HG02938 (cell line): ENCODE measurements around the gene SLC4A2.
"Not testable (repeated sequence)": the region's sequence is repeated elsewhere in the genome, so short reads cannot be mapped to it uniquely, and the experiment has no call there.

Experiments
- ATAC-seq: cut with Tn5 transposase; IDR thresholded peaks from one replicate; pipeline ENCODE4 v1.9.1; 2021; ENCODE audit warnings: mild to moderate bottlenecking, moderate library complexity; ENCODE audit not compliant: unreplicated experiment

Gene SLC4A2

DNA sequence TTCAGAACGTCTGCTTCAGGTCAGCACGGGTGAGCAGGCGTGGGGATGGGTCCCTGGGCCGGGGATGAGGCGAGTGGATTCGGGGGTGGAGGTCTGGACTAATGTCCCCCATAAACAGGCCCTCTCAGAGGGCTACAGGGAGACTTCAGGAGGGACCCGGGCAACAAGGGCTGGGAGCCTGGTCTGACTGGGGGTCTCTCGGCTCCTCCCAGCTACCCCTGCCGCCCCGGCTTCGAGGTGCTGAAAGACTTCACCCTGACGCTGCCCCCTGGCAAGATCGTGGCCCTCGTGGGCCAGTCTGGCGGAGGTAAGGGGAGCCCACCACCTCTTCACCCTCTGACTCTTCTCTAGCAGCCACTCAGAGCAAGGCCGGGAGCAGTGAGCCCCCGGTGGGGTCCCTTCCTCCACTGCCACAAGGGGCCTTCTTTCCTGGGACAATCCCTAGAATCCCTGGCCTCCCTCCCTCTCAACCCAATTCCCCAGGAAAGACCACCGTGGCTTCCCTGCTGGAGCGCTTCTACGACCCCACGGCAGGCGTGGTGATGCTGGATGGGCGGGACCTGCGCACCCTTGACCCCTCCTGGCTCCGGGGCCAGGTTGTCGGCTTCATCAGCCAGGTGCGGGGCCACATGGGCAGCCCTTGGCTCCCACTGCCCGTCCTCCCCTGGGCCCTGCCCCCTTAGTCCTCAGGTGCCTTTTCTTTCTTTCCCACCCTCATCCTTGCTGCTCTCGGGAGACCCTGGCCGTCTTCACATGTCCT lies 18.6 kb upstream of the SLC4A2 start:
- ATAC-seq: no peak

DNA sequence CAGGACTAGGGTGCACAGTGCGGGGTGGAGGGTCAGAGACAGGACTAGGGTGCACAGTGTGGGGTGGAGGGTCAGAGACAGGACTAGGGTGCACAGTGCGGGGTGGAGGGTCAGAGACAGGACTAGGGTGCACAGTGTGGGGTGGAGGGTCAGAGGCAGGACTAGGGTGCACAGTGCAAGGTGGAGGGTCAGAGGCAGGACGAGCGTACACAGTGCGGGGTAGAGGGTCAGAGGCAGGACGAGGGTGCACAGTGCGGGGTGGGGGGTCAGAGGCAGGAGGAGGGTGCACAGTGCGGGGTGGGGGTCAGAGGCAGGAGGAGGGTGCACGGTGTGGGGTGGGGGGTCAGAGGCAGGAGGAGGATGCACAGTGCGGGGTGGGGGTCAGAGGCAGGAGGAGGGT lies 15.9 kb upstream of the SLC4A2 start:
- not testable (repeated sequence) for ATAC-seq

DNA sequence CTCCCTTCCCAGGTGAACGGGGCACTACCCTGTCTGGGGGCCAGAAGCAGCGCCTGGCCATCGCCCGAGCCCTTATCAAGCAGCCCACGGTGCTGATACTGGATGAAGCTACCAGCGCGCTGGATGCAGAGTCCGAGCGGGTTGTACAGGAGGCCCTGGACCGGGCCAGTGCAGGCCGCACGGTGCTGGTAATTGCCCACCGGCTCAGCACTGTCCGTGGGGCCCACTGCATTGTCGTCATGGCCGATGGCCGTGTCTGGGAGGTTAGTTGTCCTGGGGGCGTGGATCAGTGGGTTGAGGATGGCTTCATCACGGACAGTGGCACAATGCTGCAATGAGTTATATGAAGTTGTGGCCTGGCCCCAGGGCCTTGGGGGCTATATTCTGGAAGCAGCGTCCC lies 15.4 kb upstream of the SLC4A2 start:
- ATAC-seq: no peak

DNA sequence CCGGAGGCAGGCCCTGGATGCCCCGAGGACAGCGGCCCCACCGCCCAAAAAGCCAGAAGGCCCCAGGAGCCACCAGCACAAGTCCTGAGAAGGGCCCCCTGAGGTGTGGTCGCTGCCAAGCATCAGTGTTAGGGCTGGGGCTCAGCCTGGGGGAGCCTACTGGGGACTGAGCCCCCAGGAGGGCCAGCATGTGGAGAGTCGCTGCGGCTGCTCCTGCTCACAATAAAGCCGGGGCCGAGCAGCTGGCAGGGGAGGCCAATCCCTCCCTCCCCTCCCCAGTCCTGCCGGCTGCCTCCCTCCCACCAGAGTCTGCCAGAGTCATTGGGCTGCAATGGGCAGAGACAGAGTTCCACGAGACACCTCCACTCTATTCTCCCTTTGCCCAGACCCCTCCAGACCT lies 14.1 kb upstream of the SLC4A2 start:
- no peak for ATAC-seq

DNA sequence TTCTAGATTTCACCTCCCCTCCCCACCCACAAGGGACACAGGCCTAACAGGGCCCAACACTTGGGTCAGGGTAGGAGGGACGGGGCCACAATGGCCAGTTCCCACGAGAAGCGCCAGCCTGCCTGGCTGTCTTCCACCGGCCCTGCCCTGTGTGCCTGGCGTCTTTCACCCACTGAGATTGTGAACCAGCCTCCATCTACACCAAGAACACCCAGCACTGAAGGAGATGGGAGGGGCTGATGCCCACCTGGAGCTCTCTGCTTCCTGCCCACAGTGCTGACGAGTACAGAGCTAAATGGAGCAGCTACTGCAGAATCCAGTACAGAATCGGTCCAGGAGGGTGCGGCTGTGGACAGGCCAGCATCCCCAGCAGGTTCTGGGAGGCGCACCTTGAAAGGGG lies 13.4 kb upstream of the SLC4A2 start:
- no peak for ATAC-seq

DNA sequence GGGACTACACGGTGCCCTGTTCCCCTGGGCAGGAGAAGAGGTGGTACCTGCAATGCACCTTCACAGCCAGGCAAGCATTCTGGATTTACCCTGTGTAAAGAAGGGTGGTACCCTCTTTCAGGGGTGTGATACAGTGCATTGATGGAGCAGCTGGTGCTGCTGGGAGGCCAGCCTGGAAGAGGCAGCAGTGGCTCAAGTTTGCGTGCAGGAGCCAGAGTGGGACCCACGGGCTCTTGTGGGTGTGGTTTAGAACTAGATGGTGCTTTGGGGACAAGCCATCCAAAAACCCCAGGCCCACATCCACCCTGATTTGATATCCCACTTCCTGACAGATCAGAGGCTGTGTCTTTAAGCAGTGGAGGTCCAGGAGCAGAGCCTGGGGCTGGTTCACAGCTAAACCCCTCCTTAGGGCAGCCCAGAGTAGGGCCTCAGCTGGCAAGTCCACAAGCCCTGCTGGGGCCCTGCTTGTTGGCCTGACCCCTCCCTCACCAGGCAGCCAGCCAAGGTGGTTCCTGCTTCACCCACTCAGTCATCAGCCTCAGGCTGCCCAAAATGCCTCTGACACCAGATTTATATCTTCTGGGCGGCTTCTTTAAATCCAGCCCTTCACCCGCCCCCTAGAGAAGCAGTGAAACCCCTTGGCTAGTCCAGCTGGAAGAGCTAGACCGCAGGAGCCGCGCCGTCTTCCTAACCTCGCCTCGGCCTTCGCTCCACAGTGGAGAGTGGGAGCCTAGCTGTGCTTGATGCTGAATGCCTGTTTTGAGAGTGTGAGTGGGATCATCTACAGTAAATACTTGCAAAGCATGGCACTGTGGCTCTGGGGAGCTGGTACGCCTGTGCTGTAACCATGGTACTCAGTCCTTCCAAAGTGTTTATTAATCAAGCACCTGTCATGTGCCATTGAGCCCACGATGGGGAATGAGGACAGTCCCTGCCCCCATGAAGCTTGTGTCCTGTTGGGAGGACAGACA lies 12.5 kb upstream of the SLC4A2 start:
- no peak for ATAC-seq

DNA sequence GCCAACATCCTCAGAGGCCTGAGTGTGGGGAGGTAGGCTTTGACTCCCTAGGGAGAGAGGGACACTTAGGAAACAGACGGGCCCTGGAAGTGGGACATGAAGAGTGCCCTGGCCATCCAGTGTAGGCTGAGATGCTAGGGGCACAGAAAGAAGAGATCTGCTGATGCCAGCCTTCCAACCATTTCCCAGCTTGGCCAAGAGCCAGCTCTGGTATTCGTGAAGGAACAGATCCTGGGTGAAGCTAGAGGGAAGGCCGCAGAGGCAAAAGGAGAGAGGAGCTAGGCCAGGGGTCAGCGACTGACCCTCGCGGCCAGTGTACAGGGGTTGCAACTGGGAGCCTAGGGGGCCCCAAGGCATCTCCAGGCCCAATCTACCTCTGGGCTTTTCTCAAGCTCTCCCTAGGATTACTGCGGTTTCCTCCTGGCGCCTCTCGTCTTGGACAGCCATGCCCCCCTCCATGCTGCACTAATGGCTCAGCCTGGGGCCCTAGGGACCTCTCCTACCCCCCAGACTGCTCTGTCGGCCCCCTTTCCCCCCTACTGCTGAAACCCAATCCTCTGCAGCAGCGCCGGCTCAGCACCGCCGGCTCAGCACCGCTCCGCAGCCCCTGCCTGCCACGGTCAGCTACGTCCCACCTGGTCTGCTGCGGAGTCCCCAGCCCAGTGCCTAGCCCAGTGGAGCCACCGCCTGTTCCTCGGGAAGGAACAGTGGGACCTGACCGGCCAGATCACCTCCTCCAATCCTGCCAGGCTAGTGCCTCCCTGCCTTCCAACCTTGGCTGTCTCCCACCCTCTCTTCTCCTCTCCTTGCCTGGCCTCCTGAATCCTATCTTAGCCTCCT lies 11.2 kb upstream of the SLC4A2 start, which contains the start of gene ASIC3:
Gene ASIC3, plus strand, starts transcription at position 556 of the 840 bp plus-strand sequence. CDS start 355 bp downstream, outside the sequence.
- ATAC-seq: no peak

DNA sequence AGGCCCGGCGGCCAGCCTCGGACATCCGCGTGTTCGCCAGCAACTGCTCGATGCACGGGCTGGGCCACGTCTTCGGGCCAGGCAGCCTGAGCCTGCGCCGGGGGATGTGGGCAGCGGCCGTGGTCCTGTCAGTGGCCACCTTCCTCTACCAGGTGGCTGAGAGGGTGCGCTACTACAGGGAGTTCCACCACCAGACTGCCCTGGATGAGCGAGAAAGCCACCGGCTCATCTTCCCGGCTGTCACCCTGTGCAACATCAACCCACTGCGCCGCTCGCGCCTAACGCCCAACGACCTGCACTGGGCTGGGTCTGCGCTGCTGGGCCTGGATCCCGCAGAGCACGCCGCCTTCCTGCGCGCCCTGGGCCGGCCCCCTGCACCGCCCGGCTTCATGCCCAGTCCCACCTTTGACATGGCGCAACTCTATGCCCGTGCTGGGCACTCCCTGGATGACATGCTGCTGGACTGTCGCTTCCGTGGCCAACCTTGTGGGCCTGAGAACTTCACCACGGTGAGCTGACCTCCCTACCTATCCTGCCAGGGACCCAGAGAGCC lies 10.4 kb upstream of the SLC4A2 start:
- no peak for ATAC-seq

DNA sequence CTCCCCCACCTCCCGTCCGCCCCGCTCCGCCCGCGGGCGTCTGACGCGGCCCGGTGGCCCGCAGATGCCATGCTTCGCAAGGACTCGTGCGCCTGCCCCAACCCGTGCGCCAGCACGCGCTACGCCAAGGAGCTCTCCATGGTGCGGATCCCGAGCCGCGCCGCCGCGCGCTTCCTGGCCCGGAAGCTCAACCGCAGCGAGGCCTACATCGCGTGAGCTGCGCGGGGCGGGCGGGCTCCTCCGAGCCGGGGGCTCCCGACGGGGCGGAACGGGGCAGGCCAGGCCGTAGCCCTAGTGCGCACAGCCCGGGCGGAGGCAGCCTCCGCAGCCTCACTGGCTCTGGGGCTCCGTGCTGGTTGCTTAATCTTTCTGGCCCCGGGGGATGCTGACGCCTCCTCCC lies 8.3 kb upstream of the SLC4A2 start:
- ATAC-seq: no peak

DNA sequence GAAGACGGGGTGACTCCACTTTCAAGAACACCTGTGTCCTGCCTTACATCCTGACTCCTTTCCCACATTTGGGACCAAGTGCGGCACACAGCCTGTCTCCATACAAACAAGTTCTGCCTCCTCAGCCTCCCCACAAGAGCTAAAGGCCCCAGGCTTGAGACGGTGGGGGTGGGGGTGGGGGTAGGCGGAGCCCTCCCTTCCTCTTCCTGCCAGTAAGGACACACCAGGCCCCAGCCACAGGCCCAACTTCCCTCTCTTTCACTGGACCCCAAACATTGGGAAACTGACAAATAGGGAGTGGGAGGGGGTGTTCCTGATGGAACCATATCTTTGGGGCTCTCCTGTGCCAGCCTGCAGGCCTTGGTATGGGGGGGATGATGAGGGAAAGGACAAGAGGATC lies 6.3 kb upstream of the SLC4A2 start:
- ATAC-seq: no peak

DNA sequence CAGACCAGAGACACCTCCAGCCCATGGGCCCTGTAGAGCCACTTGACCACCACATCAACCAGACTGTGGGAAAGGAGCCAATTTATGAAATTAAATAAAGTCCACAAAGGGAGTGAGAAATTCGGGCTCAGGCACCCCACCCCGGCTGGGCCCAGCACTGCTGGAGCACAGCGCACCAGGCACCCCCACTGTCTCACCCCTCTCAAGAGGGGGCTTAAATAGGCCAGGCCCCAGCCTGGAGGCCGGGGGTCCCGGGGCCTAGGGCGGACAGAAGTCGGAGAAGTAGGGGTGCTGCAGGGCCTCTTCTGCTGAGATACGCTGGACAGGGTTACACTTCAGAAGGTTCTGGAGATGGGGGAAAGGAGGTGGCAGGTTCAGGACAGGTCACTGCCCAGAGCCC lies 5.6 kb upstream of the SLC4A2 start:
- ATAC-seq: no peak

DNA sequence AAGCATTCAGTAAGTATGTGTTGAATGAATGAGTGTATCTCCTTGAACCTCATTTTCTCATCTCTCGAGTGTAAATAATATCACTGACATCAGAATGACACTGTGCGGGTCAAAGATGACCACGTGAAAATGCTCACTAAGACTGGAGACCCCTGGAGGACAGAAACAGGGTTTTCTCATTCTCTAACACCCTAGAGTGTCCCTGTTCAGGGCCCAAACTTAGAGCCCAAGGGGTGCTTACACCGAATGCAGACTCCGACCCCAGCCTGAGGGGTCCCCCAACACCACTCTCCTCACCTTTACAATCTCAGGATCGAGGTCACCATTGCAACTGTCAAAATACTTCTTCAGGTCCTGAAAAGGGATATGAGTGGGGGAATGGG lies 3.1 kb upstream of the SLC4A2 start:
- ATAC-seq: no peak

DNA sequence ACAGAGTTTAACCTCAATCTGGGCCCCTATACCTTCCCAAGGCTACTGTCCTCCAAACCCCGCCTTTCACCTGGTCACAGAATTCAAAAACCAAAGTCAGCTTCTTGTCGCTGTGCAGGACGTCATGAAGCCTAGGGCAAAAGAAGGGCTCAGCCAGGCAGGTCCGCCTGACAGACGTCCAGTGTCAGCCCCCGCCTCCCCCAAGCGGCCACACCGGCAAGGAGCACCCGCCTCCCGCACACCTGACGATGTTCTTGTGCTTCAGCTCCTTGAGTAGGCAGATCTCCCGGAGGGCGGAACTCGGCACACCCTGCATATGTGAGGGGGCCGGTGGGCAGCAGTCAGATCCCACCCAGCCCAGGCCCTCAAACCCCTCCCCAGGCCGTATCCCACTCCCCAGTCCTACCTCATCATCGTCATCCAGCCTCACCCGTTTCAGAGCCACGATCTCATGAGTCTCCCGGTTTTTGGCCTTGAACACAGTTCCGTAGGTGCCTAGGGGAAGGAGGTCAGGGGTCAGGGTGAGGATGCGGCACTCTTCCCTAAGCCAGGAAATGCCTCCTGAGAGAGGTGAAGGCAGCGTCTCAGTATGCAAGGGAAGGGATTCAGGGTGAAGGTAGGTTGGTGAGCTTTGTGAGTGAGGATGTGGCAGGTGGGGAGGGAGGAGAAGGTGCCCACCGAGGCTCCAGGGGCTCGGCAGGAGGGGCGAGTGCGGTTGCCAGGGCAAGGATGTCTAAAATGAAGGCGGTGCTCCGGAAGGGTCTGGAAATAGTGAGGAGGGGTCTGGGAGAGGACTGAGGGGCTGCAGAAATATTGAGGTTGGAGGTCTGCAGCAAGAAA lies 2.5 kb upstream of the SLC4A2 start:
- ATAC-seq: no peak

DNA sequence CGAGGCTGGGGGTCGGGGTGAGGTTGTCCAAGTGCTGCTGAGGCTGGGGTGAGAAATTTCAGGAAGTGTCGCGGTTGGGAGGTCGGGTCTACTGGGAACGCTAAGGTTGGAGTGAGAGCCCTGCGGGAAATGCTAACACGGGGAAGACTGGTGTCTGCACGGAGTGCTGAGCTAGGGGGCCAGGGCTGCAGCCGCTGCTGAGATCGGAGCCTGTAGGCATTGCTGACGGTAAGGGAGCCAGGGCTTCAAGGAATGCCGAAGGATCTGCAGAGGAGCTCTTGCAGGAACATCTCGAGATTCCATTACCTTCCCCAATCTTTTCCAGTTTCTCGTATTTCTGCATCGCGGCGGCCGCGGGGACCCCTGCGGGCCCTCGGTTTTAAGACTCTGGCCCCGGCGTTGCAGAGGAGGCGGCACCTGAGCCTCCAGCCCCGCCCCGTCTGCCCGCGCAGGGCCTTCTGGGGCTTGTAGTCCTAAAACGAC lies 1.8 kb upstream of the SLC4A2 start, which contains the start of gene CDK5:
Gene CDK5, minus strand, starts transcription at position 392 of the 483 bp plus-strand sequence. Its CDS starts 49 bp downstream, at position 343.
- peak; percentile 6 for ATAC-seq

DNA sequence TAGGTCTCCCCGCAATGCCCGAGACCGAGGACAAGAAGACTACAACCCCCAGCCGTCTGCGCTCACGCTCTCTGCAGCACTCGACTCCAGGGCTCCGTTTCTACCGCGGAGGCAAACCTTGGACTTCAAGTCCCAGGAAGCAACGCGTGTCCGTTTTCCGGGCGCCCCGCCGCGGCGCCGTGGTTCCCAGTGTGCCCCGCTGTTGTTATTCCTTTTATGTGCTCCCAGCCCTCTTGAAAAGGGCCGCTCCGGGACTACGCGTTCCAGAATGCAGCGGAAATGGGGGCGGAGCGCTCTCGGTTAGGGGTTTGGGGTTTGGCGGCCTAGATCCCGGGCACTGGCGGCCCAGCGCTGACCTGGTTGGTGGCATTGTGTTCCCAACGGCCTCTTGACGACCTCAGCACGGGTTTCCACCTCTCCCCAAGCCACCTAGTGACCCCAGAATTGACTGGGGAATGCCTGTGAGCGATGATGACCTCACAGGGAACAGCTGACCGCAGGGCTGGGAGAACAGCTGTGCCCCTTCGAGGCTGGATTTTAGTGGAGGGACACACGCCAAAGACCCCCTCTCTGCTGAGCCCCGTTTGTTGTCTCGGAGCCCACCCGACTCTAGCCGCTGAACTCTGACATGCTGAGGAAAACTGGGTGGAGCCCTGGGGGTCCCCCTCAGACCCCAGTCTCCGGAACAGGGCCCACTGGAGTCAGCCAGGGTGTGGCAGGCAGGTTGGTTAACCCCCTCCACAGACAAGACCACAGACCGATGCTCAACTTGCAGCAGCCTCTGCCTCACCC lies 1.2 kb upstream of the SLC4A2 start:
- ATAC-seq: peak; percentile 89

DNA sequence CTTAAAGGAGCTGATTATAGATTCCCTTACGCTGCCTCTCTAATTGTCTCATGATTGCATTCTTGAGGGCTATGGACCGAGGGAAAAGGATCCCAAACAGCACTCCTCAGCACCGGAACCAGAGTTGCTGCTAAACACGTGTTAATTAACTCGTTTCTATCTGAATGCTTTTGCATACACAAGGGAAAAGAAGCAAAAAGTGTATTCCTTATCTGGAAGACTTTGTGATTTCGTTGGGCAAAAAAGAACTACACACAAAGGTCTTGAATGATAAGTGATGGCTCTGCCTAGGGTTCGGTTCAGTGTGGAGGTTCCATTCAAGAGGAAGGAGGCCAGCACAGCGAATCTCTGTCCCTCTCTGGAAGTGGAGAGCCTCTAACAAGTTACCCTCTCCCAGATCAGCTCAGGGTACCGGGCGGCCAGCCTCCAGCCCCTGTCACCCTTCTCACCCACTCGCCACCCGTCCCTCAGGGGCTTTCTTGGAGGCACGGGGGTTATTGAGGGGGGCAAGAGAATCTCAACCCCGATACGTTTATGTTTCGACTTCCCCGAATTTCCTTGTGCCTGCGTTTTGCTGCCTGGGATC lies 515 bp upstream of the SLC4A2 start:
- no peak for ATAC-seq

DNA sequence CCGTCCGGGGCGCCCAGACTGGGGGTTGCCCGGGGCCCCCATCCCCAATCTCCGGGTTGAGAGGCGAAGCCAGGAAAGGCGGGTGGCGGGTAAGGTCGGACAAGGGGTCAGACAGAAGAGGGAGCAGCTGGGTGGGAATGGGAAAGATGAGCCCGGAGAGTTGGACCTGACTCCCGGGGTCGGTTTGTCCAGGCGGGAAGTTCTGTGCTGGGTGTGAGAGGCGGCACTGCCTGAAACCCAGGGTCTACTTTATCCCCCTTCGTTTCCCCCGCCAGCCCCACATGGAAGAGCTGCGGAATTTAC lies 675 bp downstream of the SLC4A2 start:
- ATAC-seq: no peak

DNA sequence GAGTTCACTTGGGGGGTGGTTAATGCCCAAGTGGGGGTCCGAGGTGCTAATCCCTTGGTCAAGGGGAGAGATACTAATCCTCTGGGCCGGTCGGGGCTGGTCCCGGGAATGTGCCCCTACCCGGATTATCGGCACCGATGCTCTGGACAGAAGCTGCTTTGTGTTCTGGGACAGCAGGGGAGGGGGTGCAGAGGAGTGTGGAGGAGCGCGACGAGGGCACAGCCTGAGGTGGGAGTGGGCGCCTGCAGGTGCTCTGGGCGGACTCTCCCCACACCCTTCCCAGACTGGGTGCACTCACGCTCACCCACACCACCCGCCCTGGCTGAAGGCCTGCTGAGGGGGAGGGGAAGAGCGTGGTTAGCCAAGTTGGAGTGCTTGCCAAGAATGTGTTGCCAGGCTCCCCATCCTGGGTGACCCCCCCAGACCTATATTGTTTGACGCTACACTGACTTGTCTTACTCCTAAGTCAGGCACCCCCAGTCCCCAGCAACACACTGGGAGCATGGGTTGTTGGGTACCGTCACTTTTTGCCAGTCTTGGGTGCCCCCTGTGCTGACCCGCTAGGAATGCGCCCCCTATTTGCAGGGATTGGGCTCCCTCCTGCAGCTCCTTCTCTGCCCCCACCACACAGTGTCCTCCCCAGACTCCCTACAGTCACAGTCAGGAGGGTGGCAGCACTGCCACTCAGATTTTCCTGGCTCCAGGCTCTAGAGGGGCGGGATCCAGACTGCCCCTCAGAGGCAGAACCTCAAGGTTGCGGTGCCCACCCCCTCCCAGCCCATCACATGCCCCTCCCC lies 1.2 kb downstream of the SLC4A2 start:
- no peak for ATAC-seq
